HepG2 (cell line): Measurements from ENCODE around the gene CYP4F22. TPM values are rescaled to one million over a fixed set of nuclear protein-coding genes. Genes with fewer than 3 reads are reported as not detected.
A peak's percentile ranks its signal among the peaks of the same experiment; 100 is the strongest.

Experiments
- ATRX ChIP-seq: sonication (generic); formaldehyde crosslinking; IDR thresholded peaks from 2 replicates; pipeline ENCODE4 v1.4.0; 2020; ENCODE audit warnings: missing genetic modification reagents, borderline replicate concordance
- CAMTA2 ChIP-seq: sonication (generic); formaldehyde crosslinking; IDR thresholded peaks from 2 replicates; pipeline ENCODE4 v1.4.0; 2020; ENCODE audit warnings: mild to moderate bottlenecking, missing genetic modification reagents, borderline replicate concordance
- HOXA5 ChIP-seq: sonication (generic); formaldehyde crosslinking; IDR thresholded peaks from 2 replicates; pipeline ENCODE4 v1.4.0; 2020; ENCODE audit warnings: missing genetic modification reagents
- PHF8 ChIP-seq: sonication (generic); formaldehyde crosslinking; IDR thresholded peaks from 2 replicates; pipeline ENCODE4 v1.5.0; 2020; ENCODE audit warnings: missing genetic modification reagents
- SAFB2 ChIP-seq: sonication (generic); formaldehyde crosslinking; IDR thresholded peaks from 2 replicates; pipeline ENCODE4 v1.5.1; 2020; ENCODE audit warnings: missing genetic modification reagents, low read depth, mild to moderate bottlenecking, borderline replicate concordance
- SOX6 ChIP-seq, 2 experiments: fragments of 450-650 bp in 1 of 2; sonication (generic) in 1 of 2; formaldehyde crosslinking in 1 of 2; IDR thresholded peaks; 2 replicates each; pipeline versions ENCODE4 v1.4.0 to v1.6.1; 2017 to 2020; ENCODE audit warnings: antibody characterized with exemption in 1 of 2, mild to moderate bottlenecking in 1 of 2, missing genetic modification reagents in 1 of 2
- SUZ12 ChIP-seq: fragments of 150-350 bp; IDR thresholded peaks from 2 replicates; pipeline ENCODE4 v1.6.1; 2014; ENCODE audit warnings: low read depth, low read length
- ZC3H4 ChIP-seq: sonication (generic); formaldehyde crosslinking; IDR thresholded peaks from 2 replicates; pipeline ENCODE4 v1.4.0; 2020; ENCODE audit warnings: missing genetic modification reagents, borderline replicate concordance
- ZFP37 ChIP-seq: sonication (generic); formaldehyde crosslinking; IDR thresholded peaks from 2 replicates; pipeline ENCODE4 v1.4.0; 2020; ENCODE audit warnings: missing genetic modification reagents, borderline replicate concordance
- ZNF251 ChIP-seq: sonication (generic); formaldehyde crosslinking; IDR thresholded peaks from 2 replicates; pipeline ENCODE4 v1.9.0; 2021; ENCODE audit warnings: mild to moderate bottlenecking, missing genetic modification reagents
- ZNF350 ChIP-seq: sonication (generic); formaldehyde crosslinking; IDR thresholded peaks from 2 replicates; pipeline ENCODE4 v1.4.0; 2020; ENCODE audit warnings: mild to moderate bottlenecking, low read depth, missing genetic modification reagents, borderline replicate concordance
- ZNF383 ChIP-seq: sonication (generic); formaldehyde crosslinking; IDR thresholded peaks from 2 replicates; pipeline ENCODE4 v1.4.0; 2020; ENCODE audit warnings: missing genetic modification reagents, mild to moderate bottlenecking, borderline replicate concordance
- ZNF430 ChIP-seq: sonication (generic); formaldehyde crosslinking; IDR thresholded peaks from 2 replicates; pipeline ENCODE4 v1.9.0; 2021; ENCODE audit warnings: mild to moderate bottlenecking, missing genetic modification reagents
- ZNF879 ChIP-seq: sonication (generic); formaldehyde crosslinking; IDR thresholded peaks from 2 replicates; pipeline ENCODE4 v1.8.1; 2023; ENCODE audit warnings: missing genetic modification reagents
- ZSCAN29 ChIP-seq: sonication (generic); formaldehyde crosslinking; conservative IDR thresholded peaks from 2 replicates; pipeline ENCODE4 v1.4.0; 2020; ENCODE audit warnings: mild to moderate bottlenecking, missing genetic modification reagents
- polyA plus RNA-seq, 8 experiments: library from polyadenylated mRNA; depleted of rRNA in 3 of 8; stranded (reverse) in 7 of 8; unstranded in 1 of 8; fragments of >200 nt; fragmentation: Illumina TruSeq in 4 of 8; extraction: Trizol in 4 of 8; gene quantifications; 2 replicates each; pipeline versions ENCODE4 v1.2.1 to v1.2.3, GENCODE V29; 2011 to 2016; ENCODE audit warnings: low read depth in 4 of 8, missing spikeins in 1 of 8, mixed read lengths in 1 of 8; ENCODE audit not compliant: insufficient read depth in 1 of 8
- total RNA-seq, 5 experiments: library from RNA; depleted of rRNA; stranded (reverse); fragments of >200 nt; fragmentation: Illumina TruSeq; extraction: Trizol; gene quantifications; 2 replicates each; pipeline ENCODE4 v1.2.3, GENCODE V29; 2016; ENCODE audit warnings: low read depth in 1 of 5
- TF ChIP-seq, protein P1 (sequence below): sonication (generic); formaldehyde crosslinking; IDR thresholded peaks from 2 replicates; pipeline ENCODE4 v1.4.0; 2020; ENCODE audit warnings: mild to moderate bottlenecking, missing genetic modification reagents, borderline replicate concordance
- TF ChIP-seq, protein P2 (sequence below): sonication (generic); formaldehyde crosslinking; IDR thresholded peaks from 2 replicates; pipeline ENCODE4 v1.4.0; 2020; ENCODE audit warnings: mild to moderate bottlenecking, missing genetic modification reagents
- TF ChIP-seq, protein P3 (sequence below): IDR thresholded peaks from 2 replicates; pipeline ENCODE4 v1.6.1; 2016; ENCODE audit warnings: missing biosample characterization, missing genetic modification reagents, low read depth
- TF ChIP-seq, protein P4 (sequence below): sonication (generic); formaldehyde crosslinking; IDR thresholded peaks from 2 replicates; pipeline ENCODE4 v1.5.1; 2020; ENCODE audit warnings: mild to moderate bottlenecking, moderate library complexity, missing genetic modification reagents
- TF ChIP-seq, protein P5 (sequence below): sonication (generic); formaldehyde crosslinking; IDR thresholded peaks from 2 replicates; pipeline ENCODE4 v1.5.0; 2020; ENCODE audit warnings: mild to moderate bottlenecking, missing genetic modification reagents

The CYP4F22 gene
- total and polyA plus RNA-seq, 2 of the 13 experiments (the other 11 are each of a cell fraction or from before 2014, with no cell fraction given), result 0.05 TPM; not detected in 1

DNA sequence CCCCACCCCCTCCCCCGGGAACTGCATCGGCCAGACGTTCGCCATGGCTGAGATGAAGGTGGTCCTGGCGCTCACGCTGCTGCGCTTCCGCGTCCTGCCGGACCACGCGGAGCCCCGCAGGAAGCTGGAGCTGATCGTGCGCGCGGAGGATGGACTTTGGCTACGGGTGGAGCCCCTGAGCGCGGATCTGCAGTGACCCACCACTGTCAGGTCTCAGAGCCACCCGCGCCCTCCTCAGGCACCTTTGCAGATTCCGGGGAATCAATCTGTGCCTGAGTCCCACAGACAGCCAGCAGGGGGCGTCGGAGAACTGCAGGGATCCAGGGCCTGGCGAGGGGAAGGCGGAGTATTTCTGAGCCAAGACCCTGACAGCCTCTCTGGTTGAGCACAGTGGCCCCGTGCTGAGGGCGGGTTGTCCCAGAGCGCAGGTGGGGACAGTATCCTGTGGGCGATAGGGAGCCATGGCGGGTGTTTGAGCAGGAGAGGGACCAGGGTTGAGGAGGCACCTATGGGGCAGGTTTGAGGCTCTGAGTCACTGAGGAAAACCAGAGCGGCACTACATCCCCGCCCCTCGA, 76.3 kb downstream of the CYP4F22 start (continued):
- no peak for TF ChIP-seq SAFB2 (CRISPR knock-in tag)
- TF ChIP-seq SUZ12, result no peak
- 0 out of 2 replicates have a peak, but pooled peaks have one; percentile 38 for TF ChIP-seq ZNF430 (CRISPR knock-in tag)
- no peak for TF ChIP-seq ZNF350 (CRISPR knock-in tag)
- TF ChIP-seq, protein P1, sequence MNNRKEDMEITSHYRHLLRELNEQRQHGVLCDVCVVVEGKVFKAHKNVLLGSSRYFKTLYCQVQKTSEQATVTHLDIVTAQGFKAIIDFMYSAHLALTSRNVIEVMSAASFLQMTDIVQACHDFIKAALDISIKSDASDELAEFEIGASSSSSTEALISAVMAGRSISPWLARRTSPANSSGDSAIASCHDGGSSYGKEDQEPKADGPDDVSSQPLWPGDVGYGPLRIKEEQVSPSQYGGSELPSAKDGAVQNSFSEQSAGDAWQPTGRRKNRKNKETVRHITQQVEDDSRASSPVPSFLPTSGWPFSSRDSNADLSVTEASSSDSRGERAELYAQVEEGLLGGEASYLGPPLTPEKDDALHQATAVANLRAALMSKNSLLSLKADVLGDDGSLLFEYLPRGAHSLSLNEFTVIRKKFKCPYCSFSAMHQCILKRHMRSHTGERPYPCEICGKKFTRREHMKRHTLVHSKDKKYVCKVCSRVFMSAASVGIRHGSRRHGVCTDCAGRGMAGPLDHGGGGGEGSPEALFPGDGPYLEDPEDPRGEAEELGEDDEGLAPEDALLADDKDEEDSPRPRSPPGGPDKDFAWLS (CRISPR knock-in tag), result no peak
- no peak for TF ChIP-seq SOX6 (IDR thresholded peaks at IDR 0.05)
- no peak for TF ChIP-seq SOX6 (CRISPR knock-in tag; IDR thresholded peaks at IDR 0.05)
- no peak for TF ChIP-seq ZFP37
- no peak for TF ChIP-seq ZNF383 (CRISPR knock-in tag)
- TF ChIP-seq, protein P2, sequence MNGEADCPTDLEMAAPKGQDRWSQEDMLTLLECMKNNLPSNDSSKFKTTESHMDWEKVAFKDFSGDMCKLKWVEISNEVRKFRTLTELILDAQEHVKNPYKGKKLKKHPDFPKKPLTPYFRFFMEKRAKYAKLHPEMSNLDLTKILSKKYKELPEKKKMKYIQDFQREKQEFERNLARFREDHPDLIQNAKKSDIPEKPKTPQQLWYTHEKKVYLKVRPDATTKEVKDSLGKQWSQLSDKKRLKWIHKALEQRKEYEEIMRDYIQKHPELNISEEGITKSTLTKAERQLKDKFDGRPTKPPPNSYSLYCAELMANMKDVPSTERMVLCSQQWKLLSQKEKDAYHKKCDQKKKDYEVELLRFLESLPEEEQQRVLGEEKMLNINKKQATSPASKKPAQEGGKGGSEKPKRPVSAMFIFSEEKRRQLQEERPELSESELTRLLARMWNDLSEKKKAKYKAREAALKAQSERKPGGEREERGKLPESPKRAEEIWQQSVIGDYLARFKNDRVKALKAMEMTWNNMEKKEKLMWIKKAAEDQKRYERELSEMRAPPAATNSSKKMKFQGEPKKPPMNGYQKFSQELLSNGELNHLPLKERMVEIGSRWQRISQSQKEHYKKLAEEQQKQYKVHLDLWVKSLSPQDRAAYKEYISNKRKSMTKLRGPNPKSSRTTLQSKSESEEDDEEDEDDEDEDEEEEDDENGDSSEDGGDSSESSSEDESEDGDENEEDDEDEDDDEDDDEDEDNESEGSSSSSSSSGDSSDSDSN (CRISPR knock-in tag), result 0 out of 2 replicates have a peak, but pooled peaks have one; percentile 25
- TF ChIP-seq ATRX, result no peak
- TF ChIP-seq ZNF879 (CRISPR knock-in tag), result no peak
- TF ChIP-seq, protein P3, sequence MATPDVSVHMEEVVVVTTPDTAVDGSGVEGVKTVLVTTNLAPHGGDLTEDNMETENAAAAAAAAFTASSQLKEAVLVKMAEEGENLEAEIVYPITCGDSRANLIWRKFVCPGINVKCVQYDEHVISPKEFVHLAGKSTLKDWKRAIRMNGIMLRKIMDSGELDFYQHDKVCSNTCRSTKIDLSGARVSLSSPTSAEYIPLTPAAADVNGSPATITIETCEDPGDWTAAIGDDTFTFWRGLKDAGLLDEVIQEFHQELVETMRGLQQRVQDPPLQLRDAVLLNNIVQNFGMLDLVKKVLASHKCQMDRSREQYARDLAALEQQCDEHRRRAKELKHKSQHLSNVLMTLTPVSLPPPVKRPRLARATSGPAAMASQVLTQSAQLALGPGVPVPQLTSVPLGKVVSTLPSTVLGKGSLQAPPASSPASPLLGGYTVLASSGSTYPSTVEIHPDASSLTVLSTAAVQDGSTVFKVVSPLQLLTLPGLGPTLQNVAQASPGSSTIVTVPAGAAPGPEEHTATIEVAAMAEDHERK, result no peak
- no peak for TF ChIP-seq ZSCAN29 (CRISPR knock-in tag)
- no peak for TF ChIP-seq HOXA5
- no peak for TF ChIP-seq PHF8 (CRISPR knock-in tag)
- TF ChIP-seq CAMTA2, result no peak
- TF ChIP-seq, protein P4, sequence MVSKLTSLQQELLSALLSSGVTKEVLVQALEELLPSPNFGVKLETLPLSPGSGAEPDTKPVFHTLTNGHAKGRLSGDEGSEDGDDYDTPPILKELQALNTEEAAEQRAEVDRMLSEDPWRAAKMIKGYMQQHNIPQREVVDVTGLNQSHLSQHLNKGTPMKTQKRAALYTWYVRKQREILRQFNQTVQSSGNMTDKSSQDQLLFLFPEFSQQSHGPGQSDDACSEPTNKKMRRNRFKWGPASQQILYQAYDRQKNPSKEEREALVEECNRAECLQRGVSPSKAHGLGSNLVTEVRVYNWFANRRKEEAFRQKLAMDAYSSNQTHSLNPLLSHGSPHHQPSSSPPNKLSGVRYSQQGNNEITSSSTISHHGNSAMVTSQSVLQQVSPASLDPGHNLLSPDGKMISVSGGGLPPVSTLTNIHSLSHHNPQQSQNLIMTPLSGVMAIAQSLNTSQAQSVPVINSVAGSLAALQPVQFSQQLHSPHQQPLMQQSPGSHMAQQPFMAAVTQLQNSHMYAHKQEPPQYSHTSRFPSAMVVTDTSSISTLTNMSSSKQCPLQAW (CRISPR knock-in tag), result peak; percentile 77
- no peak for TF ChIP-seq ZC3H4
- TF ChIP-seq, protein P5, sequence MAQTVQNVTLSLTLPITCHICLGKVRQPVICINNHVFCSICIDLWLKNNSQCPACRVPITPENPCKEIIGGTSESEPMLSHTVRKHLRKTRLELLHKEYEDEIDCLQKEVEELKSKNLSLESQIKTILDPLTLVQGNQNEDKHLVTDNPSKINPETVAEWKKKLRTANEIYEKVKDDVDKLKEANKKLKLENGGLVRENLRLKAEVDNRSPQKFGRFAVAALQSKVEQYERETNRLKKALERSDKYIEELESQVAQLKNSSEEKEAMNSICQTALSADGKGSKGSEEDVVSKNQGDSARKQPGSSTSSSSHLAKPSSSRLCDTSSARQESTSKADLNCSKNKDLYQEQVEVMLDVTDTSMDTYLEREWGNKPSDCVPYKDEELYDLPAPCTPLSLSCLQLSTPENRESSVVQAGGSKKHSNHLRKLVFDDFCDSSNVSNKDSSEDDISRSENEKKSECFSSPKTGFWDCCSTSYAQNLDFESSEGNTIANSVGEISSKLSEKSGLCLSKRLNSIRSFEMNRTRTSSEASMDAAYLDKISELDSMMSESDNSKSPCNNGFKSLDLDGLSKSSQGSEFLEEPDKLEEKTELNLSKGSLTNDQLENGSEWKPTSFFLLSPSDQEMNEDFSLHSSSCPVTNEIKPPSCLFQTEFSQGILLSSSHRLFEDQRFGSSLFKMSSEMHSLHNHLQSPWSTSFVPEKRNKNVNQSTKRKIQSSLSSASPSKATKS (CRISPR knock-in tag), result no peak
- no peak for TF ChIP-seq ZNF251 (CRISPR knock-in tag)
